ENCODE measurements around the gene TBC1D5. TPM values are rescaled to one million over a fixed set of nuclear protein-coding genes. Genes with fewer than 3 reads are reported as not detected.

The TBC1D5 gene
- total RNA-seq, 2 experiments from 2014 or later = 53.9 to 56.9 TPM

DNA sequence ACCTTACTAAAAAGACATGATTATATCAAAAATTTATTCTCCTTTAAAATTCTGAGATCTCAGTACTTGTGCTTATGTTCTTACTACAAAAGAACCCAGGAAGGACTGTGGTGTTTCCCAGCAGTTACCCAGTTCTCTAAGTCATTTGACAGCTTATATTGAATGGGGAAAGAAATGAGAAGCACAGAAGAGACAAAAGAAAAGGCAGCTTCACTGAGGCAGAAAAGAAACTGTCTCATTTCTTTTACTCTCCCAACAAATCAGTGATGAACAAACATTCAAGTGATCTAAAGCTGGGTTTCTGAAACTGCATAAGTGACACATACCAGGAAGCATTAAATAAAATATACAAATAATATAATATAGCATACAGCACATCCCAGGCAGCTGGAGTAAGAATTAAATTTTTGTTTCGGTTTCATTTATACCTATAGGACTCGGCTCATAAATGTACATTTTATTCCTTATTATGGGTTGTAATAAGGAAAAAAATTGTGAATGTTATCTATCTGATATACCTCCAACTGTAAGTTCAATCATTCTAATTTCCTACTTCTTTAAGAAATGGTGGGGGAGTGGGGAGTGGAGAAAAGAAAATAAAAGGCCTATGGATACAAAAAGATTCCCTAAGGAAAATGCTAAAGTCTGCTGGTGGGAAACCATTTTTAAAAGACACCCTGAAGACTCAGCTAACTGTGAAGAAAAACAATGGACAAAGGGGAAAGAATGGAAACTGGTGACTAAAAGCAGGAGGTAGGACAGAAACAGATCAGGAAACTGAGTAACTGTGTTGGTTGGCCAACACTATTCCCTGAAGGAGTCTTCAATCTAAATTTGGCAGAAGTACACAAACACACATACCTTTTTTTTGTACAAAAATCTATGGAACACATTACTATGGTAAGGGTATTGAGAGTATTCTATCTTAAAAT, 156.8 kb downstream of the TBC1D5 start:
- H3K27me3 Mint-ChIP-seq = no peaks in the 10 kb centered on the region

DNA sequence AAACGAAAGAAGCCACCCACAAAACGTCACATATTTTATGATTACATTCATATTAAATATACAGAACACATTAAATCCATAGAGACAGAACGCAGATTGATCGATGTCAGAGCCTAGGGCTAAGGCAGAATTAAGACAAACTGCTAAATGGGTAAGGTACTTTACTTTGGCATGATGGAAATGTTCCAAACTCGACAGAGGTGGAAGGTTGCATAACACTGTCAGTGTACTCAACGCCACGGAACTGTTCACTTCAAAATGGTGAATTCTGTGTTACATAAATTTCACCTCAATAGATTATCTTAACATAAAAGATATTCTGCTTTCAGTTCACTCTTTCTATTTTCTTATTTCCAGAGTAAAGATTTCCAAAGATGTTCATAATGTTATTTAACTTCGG, 158.4 kb downstream of the TBC1D5 start:
- Mint-ChIP-seq H3K4me3 (no peak overlapping the region), H3K27me3 (no peaks in the 10 kb centered on the region), H3K9me3 (ENCODE audit: low read depth) (no peaks in the 10 kb centered on the region), H3K4me1 (peaks cover 6% of the 10 kb centered on the region), H3K27ac (no peak overlapping the region), H3K36me3 (ENCODE audit: low read depth) (peaks cover 9% of the 10 kb centered on the region)
- ChIA-PET POLR2A (no interaction called here), CTCF (interaction anchor here (0.7 kb wide), 1 partner anchor 9 kb away, joined by 5 read pairs; no protein-coding TSS in a partner anchor)
- no peak for ATAC-seq
- intact Hi-C loops (cut with DNase I, micrococcal nuclease) = no loop called here
- DNase-seq = no peak

More for the DNA sequence above, 156.8 kb downstream of the TBC1D5 start:
- intact Hi-C loops (cut with DNase I, micrococcal nuclease) = no loop called here
- ChIA-PET CTCF (no interaction called here), POLR2A (no interaction called here)
- no peak overlapping the region for H3K4me3 Mint-ChIP-seq
- peaks cover 23% of the 10 kb centered on the region for H3K36me3 Mint-ChIP-seq (ENCODE audit: low read depth)
- peaks cover 12% of the 10 kb centered on the region for H3K9me3 Mint-ChIP-seq (ENCODE audit: low read depth)
- no peak overlapping the region for H3K27ac Mint-ChIP-seq
- ATAC-seq = no peak
- DNase-seq = no peak
- H3K4me1 Mint-ChIP-seq = peaks cover 6% of the 10 kb centered on the region

DNA sequence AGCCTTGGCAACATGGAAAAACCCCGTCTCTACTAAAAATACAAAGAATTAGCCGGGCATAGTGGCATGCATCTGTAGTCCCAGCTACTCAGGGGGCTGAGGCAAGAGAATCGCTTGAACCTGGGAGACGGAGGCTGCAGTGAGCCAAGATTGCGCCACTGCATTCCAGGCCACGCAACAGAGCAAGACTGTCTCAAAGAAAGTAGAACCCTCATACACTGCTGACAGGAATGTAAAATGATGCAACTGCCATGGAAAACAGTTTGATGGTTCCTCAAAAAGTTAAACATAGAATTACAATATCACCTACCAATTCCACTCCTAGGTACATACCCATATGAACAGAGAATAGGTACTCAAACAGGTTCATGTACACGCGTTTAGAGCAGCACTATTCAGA, 158.9 kb downstream of the TBC1D5 start:
- Mint-ChIP-seq H3K27me3 (no peaks in the 10 kb centered on the region), H3K9me3 (ENCODE audit: low read depth) (no peaks in the 10 kb centered on the region), H3K27ac (no peak overlapping the region), H3K36me3 (ENCODE audit: low read depth) (peaks cover 4% of the 10 kb centered on the region), H3K4me3 (no peak overlapping the region), H3K4me1 (peaks cover 9% of the 10 kb centered on the region)
- ATAC-seq (no peak), DNase-seq (no peak)
- ChIA-PET CTCF (no interaction called here), POLR2A (no interaction called here)
- intact Hi-C loops (cut with DNase I, micrococcal nuclease) = no loop called here

DNA sequence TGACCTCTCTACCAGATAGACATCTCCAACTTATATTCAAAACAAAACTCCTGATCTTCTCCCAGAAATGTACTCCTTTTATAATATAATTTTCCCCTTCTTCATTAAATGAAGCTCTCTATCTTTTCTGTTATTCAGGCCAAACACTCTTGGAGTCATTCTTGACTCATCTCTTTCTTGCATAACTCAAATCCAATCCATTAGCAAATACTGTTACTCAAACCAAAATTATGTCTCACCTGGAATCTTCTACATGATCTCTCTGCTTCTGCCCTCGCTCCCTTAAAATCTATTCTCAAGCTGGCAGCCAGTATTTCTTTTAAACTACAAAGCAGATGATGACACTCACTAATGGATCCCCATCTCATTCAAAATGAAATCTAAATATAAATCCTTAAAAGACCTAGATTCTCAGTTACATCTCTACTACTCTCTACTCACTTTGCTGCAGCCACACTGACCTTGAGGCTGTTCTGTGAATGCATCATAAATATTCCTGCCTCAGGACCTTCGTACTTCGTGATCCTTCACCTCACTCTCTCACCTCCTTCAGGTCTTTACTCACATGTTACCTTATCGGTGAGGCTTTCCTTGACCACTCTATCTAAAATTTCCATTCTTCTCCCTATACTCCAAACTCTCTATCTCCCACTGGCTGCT, 160.9 kb downstream of the TBC1D5 start:
- no peak overlapping the region for H3K27ac Mint-ChIP-seq
- POLR2A ChIA-PET = no interaction called here
- DNase-seq = no peak
- CTCF ChIA-PET = interaction anchor here (0.6 to 1.1 kb wide), 3 partner anchors 15 to 147 kb away, joined by 3 to 4 read pairs (median 3); no protein-coding TSS in a partner anchor
- peaks cover 3% of the 10 kb centered on the region for H3K36me3 Mint-ChIP-seq (ENCODE audit: low read depth)
- intact Hi-C loops (cut with DNase I, micrococcal nuclease) = no loop called here
- H3K4me3 Mint-ChIP-seq = no peak overlapping the region
- no peak for ATAC-seq
- H3K9me3 Mint-ChIP-seq (ENCODE audit: low read depth) = no peaks in the 10 kb centered on the region
- H3K27me3 Mint-ChIP-seq = no peaks in the 10 kb centered on the region
- peaks cover 10% of the 10 kb centered on the region for H3K4me1 Mint-ChIP-seq

DNA sequence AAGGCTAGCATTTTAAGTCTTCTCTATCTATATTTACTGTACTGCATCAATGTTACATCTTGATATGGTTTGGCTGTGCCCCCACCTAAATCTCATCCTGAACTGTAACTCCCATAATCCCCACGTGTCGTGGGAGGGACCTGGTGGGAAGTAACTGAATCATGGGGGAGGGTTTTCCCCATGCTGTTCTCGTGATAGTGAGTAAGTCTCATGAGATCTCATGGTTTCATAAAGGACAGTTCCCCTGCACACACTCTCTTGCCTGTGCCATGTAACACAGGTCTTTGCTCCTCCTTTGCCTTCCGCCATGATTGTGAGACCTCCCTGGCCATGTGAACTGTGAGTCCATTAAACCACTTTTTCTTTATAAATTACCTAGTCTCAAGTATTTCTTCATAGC, 161.5 kb downstream of the TBC1D5 start:
- peaks cover 3% of the 10 kb centered on the region for H3K36me3 Mint-ChIP-seq (ENCODE audit: low read depth)
- peaks cover 8% of the 10 kb centered on the region for H3K4me1 Mint-ChIP-seq
- ATAC-seq (peak; percentile 32), DNase-seq (peak; percentile 20)
- intact Hi-C loops (cut with DNase I, micrococcal nuclease) = no loop called here
- no peaks in the 10 kb centered on the region for H3K27me3 Mint-ChIP-seq
- ChIA-PET POLR2A (no interaction called here), CTCF (no interaction called here)
- H3K4me3 Mint-ChIP-seq = no peak overlapping the region
- no peaks in the 10 kb centered on the region for H3K9me3 Mint-ChIP-seq (ENCODE audit: low read depth)
- H3K27ac Mint-ChIP-seq = no peak overlapping the region

DNA sequence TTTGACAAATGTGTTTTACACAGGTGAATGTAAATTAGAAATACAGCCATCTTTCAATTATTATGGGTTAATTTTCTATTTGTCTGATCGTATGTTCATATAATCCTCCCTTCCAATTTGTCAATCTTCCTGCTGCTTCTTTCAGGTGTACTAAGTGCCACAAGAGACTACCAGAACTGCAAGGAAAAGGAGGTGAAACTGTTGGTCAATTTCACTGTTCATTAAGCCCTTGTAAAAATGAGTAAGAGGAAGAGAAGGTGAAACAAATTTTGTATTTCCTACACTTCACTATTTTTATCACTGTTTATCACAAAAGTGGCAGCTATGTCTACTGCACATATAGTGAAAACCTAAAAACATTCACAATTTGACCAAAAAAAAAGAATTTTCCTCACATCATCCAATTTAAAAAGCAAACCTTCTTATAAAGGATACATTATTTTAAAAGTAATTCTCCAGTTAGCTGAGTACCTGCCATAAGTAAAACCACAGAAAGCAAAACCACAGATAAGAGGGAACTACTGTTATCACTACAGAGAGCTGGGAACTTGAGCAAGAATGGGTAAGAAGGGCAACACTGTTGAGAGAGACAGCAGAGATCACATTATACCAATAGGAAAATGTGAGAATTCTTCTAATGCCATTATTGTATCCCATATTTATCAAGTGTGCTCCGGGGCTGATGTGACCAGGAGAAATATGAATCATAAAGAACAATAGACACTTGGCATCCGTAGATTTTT, 163.0 kb downstream of the TBC1D5 start:
- no peak overlapping the region for H3K27ac Mint-ChIP-seq
- H3K4me3 Mint-ChIP-seq = no peak overlapping the region
- peaks cover 6% of the 10 kb centered on the region for H3K4me1 Mint-ChIP-seq
- intact Hi-C loops (cut with DNase I, micrococcal nuclease) = no loop called here
- no peaks in the 10 kb centered on the region for H3K27me3 Mint-ChIP-seq
- no peaks in the 10 kb centered on the region for H3K9me3 Mint-ChIP-seq (ENCODE audit: low read depth)
- ChIA-PET POLR2A (interaction anchor here (0.5 kb wide), 1 partner anchor 16 kb away, joined by 11 read pairs; no protein-coding TSS in a partner anchor), CTCF (interaction anchor here (0.9 to 1.0 kb wide), 2 partner anchors 24 to 50 kb away, joined by 3 read pairs; no protein-coding TSS in a partner anchor)
- no peak for DNase-seq
- H3K36me3 Mint-ChIP-seq (ENCODE audit: low read depth) = peaks cover 1% of the 10 kb centered on the region
- ATAC-seq = peak; percentile 91

DNA sequence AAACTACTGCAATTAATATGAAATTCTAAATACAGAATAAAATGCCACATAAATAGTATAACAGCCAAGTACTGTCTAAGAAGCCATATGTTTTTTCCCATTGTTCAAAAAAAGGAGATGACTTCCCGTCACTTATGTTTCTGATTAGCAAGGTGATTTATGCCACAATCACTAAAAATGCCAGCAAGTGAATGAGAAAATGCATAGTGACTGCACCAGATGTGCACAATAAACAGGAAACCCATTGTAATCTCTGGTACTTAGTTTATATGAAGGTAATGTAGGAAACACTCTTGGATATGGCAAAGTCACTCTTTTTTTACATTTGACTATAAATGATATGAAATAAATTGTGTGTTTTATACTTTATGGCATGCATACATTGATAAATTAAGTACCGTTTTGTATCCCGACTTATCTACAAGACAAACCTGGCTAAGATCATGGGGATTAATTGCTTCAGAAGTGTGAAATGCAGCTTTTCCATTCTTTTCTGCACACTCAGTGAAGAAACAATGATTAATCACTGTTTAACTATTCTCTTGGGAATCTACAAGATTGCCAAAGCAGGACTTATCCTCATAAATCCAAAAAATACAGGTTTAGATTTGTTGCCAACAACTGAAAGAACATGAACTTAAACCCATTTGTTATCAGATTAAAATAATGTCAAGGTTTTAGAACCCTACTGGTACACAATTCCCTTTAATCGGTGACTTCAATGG, 164.5 kb downstream of the TBC1D5 start:
- intact Hi-C loops (cut with DNase I, micrococcal nuclease) = no loop called here
- Mint-ChIP-seq H3K4me1 (peaks cover 11% of the 10 kb centered on the region), H3K27me3 (no peaks in the 10 kb centered on the region), H3K27ac (no peak overlapping the region), H3K9me3 (ENCODE audit: low read depth) (no peaks in the 10 kb centered on the region), H3K36me3 (ENCODE audit: low read depth) (peaks cover 1% of the 10 kb centered on the region), H3K4me3 (no peak overlapping the region)
- ChIA-PET CTCF (no interaction called here), POLR2A (no interaction called here)
- DNase-seq (no peak), ATAC-seq (no peak)

DNA sequence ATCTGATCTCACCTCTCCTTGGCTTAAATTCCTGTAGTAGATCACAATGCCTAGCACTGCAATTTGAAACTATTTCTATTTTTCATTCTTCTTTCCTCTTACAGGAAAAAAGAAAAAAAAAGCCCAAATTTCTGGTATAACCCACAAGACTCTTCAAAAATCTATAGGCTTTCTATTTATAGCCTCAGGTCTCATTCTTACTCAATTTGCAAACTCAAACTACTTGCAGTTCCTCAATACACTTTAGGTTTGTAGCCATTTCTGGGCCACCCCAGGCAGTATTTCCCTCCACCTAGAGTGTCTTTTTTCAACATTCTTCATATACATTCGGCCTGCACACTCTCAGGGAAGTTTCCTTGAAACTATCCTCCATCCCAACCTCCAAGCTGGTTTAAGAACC, 169.0 kb downstream of the TBC1D5 start:
- H3K36me3 Mint-ChIP-seq (ENCODE audit: low read depth) = peaks cover 1% of the 10 kb centered on the region
- no peaks in the 10 kb centered on the region for H3K27me3 Mint-ChIP-seq
- ATAC-seq (no peak), DNase-seq (no peak)
- ChIA-PET CTCF (no interaction called here), POLR2A (no interaction called here)
- intact Hi-C loops (cut with DNase I, micrococcal nuclease) = no loop called here
- no peak overlapping the region for H3K4me3 Mint-ChIP-seq
- no peak overlapping the region for H3K27ac Mint-ChIP-seq
- no peaks in the 10 kb centered on the region for H3K9me3 Mint-ChIP-seq (ENCODE audit: low read depth)
- peaks cover 8% of the 10 kb centered on the region for H3K4me1 Mint-ChIP-seq

DNA sequence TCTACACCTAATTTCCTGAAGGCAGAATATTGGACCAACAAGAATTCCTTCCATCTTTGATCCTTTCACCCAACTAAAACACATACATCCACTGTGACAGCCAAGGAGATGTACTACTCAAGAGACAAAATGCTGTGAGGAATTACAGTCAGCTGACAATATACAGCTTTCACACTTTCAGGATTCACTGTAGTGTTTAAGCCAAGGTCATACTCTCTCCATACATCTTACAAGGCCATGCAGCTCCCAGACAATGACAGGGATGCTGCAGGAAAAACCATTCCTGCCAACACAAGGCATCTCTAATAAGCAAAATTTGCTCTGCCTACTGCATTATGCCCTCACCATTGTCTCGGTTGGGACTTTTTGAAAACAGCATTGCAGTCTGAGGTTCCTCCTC, 170.7 kb downstream of the TBC1D5 start:
- intact Hi-C loops (cut with DNase I, micrococcal nuclease) = no loop called here
- Mint-ChIP-seq H3K27me3 (no peaks in the 10 kb centered on the region), H3K27ac (no peak overlapping the region), H3K36me3 (ENCODE audit: low read depth) (peaks cover 1% of the 10 kb centered on the region), H3K4me1 (peaks cover 8% of the 10 kb centered on the region), H3K9me3 (ENCODE audit: low read depth) (no peaks in the 10 kb centered on the region), H3K4me3 (no peak overlapping the region)
- DNase-seq = no peak
- no peak for ATAC-seq
- POLR2A ChIA-PET = no interaction called here
- CTCF ChIA-PET = interaction anchor here (0.6 kb wide), 1 partner anchor 218 kb away, joined by 3 read pairs; no protein-coding TSS in a partner anchor

DNA sequence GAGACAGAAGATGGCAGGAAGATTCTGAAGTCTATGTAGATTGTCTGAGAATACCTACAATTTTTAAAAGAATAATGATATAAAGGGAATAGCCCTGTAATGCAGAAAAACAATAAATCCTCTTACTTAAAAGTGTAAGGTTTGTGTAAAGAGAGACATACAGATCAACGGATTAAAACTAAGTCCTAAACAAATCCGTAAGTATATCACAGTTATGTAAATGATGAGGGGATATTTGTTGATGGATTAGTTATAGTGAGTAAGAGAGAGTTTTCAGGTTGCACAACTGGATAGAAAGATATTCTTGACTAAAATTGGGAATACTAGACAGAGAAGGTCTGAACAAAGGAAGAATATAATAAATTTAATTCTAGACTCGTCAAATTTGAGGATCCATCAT, 179.6 kb downstream of the TBC1D5 start:
- no peak overlapping the region for H3K27ac Mint-ChIP-seq
- H3K27me3 Mint-ChIP-seq = no peaks in the 10 kb centered on the region
- intact Hi-C loops (cut with DNase I, micrococcal nuclease) = no loop called here
- ChIA-PET POLR2A (no interaction called here), CTCF (no interaction called here)
- H3K4me1 Mint-ChIP-seq = peaks cover 3% of the 10 kb centered on the region
- H3K4me3 Mint-ChIP-seq = no peak overlapping the region
- peaks cover 5% of the 10 kb centered on the region for H3K36me3 Mint-ChIP-seq (ENCODE audit: low read depth)
- DNase-seq = no peak
- no peaks in the 10 kb centered on the region for H3K9me3 Mint-ChIP-seq (ENCODE audit: low read depth)
- ATAC-seq = no peak

DNA sequence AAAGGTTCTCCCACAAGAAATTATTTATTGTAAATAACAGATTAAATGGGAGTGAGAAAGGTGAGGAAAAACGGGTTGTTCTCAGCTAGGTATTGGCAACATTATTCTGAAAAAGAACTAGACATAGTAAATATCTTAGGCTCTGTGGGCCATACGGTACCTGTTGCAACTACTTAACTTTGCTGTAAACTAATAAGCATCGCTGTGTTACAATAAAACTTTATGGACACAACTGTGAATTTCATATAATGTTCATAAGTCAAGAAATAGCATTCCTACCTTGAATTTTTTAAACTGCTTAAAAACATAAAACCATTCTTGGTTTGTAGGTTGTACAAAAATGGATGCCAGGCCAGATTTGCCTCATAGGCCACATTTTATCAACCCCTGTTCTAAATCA, 183.9 kb downstream of the TBC1D5 start:
- POLR2A ChIA-PET = no interaction called here
- H3K27ac Mint-ChIP-seq = no peak overlapping the region
- intact Hi-C loops (cut with DNase I, micrococcal nuclease) = no loop called here

More for the DNA sequence above, 183.9 kb downstream of the TBC1D5 start:
- ATAC-seq = no peak
- Mint-ChIP-seq H3K4me3 (no peak overlapping the region), H3K4me1 (no peaks in the 10 kb centered on the region), H3K9me3 (ENCODE audit: low read depth) (no peaks in the 10 kb centered on the region), H3K36me3 (ENCODE audit: low read depth) (peaks cover 7% of the 10 kb centered on the region), H3K27me3 (no peaks in the 10 kb centered on the region)
- CTCF ChIA-PET = no interaction called here
- no peak for DNase-seq
